ENCODE results near the gene MRPS22. TPM values are rescaled to one million over a fixed set of nuclear protein-coding genes. Genes with fewer than 3 reads are reported as not detected.

MRPS22 gene
- total and polyA plus RNA-seq, 9 of the 15 experiments (the other 6 are each of a cell fraction or from before 2014, with no cell fraction given): 148 to 397 (median 229) TPM

DNA sequence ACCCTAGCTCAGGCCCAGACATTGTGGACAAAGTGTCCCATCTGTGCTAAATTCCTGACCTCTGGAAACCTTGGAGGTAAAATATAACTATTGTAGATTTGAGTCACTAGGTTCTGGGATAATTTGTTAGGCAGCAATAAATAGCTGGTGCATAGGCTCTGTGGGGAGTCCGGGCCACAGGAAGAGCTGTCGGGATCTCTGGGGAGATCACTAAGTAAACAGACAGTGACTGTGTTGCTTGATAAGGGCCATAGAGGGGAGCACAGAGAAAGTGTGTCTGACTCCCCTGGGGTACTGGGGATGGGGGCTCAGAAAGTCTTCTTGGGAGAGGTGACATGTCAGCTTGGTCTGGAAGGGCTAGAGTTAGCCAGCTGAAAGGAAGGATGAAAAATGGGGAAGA, 37.7 kb upstream of the MRPS22 start (continued):
- TF ChIP-seq, protein P1, sequence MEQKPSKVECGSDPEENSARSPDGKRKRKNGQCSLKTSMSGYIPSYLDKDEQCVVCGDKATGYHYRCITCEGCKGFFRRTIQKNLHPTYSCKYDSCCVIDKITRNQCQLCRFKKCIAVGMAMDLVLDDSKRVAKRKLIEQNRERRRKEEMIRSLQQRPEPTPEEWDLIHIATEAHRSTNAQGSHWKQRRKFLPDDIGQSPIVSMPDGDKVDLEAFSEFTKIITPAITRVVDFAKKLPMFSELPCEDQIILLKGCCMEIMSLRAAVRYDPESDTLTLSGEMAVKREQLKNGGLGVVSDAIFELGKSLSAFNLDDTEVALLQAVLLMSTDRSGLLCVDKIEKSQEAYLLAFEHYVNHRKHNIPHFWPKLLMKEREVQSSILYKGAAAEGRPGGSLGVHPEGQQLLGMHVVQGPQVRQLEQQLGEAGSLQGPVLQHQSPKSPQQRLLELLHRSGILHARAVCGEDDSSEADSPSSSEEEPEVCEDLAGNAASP (IDR thresholded peaks at IDR 0.05): no peak
- peak; percentile 77 for TF ChIP-seq TRIM28 (IDR thresholded peaks at IDR 0.05)
- TF ChIP-seq BRD9 (IDR thresholded peaks at IDR 0.05; ENCODE audit: low read depth, partially characterized antibody): peak; percentile 27
- 0 out of 2 replicates have a peak, but pooled peaks have one; percentile 13 for TF ChIP-seq CXXC5 (CRISPR knock-in tag; IDR thresholded peaks at IDR 0.05)
- TF ChIP-seq TAL1 (IDR thresholded peaks at IDR 0.05): peak; percentile 29
- TF ChIP-seq, protein P2, sequence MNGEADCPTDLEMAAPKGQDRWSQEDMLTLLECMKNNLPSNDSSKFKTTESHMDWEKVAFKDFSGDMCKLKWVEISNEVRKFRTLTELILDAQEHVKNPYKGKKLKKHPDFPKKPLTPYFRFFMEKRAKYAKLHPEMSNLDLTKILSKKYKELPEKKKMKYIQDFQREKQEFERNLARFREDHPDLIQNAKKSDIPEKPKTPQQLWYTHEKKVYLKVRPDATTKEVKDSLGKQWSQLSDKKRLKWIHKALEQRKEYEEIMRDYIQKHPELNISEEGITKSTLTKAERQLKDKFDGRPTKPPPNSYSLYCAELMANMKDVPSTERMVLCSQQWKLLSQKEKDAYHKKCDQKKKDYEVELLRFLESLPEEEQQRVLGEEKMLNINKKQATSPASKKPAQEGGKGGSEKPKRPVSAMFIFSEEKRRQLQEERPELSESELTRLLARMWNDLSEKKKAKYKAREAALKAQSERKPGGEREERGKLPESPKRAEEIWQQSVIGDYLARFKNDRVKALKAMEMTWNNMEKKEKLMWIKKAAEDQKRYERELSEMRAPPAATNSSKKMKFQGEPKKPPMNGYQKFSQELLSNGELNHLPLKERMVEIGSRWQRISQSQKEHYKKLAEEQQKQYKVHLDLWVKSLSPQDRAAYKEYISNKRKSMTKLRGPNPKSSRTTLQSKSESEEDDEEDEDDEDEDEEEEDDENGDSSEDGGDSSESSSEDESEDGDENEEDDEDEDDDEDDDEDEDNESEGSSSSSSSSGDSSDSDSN (IDR thresholded peaks at IDR 0.05; ENCODE audit: borderline replicate concordance in 1 of 2, low read depth in 2 of 2, low read length in 2 of 2): no peak
- peak; percentile 39; the same call in 1 of the 2 replicates for TF ChIP-seq NCOR1 (IDR thresholded peaks at IDR 0.05)
- peak; percentile 12; the same call in 1 of the 2 replicates for TF ChIP-seq MECOM (CRISPR knock-in tag; IDR thresholded peaks at IDR 0.05)
- no peak for TF ChIP-seq OTX1 (CRISPR knock-in tag; IDR thresholded peaks at IDR 0.05)
- TF ChIP-seq CBX3 (IDR thresholded peaks at IDR 0.05; ENCODE audit: borderline replicate concordance in 1 of 2, low read length in 2 of 2): peak in 1 of 2 experiments; percentile 43; a peak in 1 of 3 replicates
- no peak for TF ChIP-seq EGR1 (conservative IDR thresholded peaks at IDR 0.05)
- peak; percentile 70 for TF ChIP-seq CBFA2T3 (IDR thresholded peaks at IDR 0.05)
- no peak for TF ChIP-seq JUNB (CRISPR knock-in tag; conservative IDR thresholded peaks at IDR 0.05)
- TF ChIP-seq, protein P3, sequence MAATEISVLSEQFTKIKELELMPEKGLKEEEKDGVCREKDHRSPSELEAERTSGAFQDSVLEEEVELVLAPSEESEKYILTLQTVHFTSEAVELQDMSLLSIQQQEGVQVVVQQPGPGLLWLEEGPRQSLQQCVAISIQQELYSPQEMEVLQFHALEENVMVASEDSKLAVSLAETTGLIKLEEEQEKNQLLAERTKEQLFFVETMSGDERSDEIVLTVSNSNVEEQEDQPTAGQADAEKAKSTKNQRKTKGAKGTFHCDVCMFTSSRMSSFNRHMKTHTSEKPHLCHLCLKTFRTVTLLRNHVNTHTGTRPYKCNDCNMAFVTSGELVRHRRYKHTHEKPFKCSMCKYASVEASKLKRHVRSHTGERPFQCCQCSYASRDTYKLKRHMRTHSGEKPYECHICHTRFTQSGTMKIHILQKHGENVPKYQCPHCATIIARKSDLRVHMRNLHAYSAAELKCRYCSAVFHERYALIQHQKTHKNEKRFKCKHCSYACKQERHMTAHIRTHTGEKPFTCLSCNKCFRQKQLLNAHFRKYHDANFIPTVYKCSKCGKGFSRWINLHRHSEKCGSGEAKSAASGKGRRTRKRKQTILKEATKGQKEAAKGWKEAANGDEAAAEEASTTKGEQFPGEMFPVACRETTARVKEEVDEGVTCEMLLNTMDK (IDR thresholded peaks at IDR 0.05; ENCODE audit: borderline replicate concordance, insufficient read depth, low read depth, low read length, poor library complexity, severe bottlenecking): no peak
- no peak for TF ChIP-seq ZZZ3 (IDR thresholded peaks at IDR 0.05)
- no peak for TF ChIP-seq NRF1 (conservative IDR thresholded peaks at IDR 0.05 in 1 of 2, IDR thresholded peaks at IDR 0.05 in 1 of 2)
- TF ChIP-seq, protein P4, sequence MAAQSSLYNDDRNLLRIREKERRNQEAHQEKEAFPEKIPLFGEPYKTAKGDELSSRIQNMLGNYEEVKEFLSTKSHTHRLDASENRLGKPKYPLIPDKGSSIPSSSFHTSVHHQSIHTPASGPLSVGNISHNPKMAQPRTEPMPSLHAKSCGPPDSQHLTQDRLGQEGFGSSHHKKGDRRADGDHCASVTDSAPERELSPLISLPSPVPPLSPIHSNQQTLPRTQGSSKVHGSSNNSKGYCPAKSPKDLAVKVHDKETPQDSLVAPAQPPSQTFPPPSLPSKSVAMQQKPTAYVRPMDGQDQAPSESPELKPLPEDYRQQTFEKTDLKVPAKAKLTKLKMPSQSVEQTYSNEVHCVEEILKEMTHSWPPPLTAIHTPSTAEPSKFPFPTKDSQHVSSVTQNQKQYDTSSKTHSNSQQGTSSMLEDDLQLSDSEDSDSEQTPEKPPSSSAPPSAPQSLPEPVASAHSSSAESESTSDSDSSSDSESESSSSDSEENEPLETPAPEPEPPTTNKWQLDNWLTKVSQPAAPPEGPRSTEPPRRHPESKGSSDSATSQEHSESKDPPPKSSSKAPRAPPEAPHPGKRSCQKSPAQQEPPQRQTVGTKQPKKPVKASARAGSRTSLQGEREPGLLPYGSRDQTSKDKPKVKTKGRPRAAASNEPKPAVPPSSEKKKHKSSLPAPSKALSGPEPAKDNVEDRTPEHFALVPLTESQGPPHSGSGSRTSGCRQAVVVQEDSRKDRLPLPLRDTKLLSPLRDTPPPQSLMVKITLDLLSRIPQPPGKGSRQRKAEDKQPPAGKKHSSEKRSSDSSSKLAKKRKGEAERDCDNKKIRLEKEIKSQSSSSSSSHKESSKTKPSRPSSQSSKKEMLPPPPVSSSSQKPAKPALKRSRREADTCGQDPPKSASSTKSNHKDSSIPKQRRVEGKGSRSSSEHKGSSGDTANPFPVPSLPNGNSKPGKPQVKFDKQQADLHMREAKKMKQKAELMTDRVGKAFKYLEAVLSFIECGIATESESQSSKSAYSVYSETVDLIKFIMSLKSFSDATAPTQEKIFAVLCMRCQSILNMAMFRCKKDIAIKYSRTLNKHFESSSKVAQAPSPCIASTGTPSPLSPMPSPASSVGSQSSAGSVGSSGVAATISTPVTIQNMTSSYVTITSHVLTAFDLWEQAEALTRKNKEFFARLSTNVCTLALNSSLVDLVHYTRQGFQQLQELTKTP (IDR thresholded peaks at IDR 0.05; ENCODE audit: low read depth in 1 of 2, partially characterized antibody in 2 of 2): no peak
